Activated CD8-positive, alpha-beta memory T cell treated with anti-CD3 and anti-CD28 coated beads for 1 hour (primary cell): ENCODE measurements around the gene RIPOR2.

Experiments
- DNase-seq, 2 donors: peaks; one replicate each; pipeline ENCODE4 v3.0.0-alpha.2; 2020; ENCODE audit warnings: low read depth in 1 of 2; ENCODE audit errors: extremely low read depth in 1 of 2

RIPOR2 gene

GRCh38 chr6:24821860-24822444 lies 113.8 kb downstream of the RIPOR2 start:
- DNase-seq: no peak

DNA sequence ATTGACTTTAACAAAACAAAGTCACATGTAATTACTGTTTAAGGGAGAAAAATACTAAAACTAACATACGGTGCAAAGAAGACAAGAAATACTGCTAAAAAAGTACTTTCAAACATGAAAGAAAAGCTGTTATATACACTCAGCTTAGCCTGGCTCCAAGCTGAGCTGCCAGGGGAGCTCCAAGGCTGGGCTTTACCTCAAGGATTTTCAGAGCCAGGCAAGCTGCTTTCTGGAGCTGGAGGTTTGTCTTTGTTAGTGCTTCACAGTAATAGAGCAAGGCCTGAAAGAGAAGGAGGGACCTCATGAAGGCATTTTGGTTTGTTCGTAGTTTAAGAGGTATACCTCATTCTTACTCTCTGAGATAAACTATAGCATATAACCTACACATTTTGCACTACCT lies 117.4 kb downstream of the RIPOR2 start:
- no peak for DNase-seq

- DNase-seq: no peak
These were observed 126.0 kb downstream of the RIPOR2 start for GRCh38 chr6:24809728-24810127.

- DNase-seq: no peak
These were observed 128.2 kb downstream of the RIPOR2 start for GRCh38 chr6:24807584-24807983.

DNA sequence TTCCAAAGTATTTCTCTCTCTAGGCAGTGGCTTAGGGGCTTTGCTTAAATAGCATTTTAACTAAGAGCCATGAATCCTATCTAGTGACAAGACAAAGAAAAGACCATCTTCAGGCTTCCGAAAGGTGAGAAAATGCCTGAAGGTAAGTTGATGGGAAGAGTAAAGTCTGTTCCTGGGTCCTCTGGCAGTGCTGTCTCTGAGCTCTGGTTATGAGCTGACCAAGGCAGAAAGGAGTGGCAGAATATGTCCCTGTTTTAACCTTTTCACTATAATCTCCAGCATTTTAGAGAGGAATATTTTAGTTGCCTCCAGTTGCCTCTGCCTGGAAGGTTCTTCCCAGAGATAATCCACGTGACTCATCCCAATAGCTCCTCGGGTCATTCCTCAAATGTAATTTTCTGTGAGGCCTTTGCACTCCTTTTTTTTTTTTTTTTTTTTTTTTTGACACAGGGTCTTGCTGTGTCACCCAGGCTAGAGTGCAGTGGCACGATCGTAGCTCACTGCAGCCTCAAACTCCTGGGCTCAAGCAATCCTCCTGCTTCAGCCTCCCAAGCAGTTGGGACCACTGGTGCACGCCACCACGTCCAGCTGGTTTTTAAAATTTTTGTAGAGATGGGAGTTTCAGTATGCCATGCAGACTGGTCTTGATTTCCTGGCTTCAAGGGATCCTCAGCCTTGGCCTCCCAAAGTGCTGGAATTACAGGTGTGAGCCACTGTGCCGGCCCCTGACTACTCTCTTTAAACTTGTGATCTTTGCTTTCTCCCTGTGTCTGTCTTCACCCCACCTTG lies 133.3 kb downstream of the RIPOR2 start:
- no peak for DNase-seq

GRCh38 chr6:24799541-24799915 lies 136.2 kb downstream of the RIPOR2 start:
- no peak for DNase-seq

DNA sequence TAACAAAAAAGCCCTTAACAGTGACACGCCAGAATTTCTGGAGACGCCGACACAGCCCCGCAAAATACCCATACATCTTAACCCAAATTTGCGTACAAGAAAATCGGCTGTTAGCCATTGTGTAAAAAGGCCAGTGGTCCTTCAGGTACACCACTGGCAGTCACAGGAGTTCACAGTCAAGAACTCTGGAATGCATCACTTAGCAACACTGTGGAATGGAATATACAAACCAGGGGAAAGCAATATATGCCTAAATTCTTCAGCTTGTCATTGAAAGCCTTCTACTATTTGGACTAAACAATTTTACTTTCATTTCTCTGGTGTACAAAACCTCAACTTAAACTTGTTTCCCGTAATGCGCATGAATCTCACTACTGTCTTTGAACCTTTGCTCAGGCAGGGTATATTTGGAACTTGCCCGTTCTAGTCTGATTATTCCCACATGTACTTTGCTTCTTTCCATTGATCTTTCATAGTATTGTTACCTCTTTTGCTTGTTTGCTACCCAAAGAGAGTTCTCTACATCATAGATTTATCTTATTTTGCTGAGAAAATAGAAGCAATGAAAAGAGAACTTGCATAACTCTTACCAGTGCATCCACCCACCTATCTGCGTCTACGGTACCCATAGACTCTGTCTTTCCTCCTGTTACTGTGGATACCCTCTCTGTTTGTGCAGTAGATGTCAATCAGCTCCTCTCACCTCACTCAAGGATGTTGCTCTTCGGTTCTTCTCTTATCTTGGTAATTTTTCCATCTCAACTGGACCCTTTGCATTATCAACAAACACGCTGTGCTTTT lies 136.8 kb downstream of the RIPOR2 start, which contains the start of gene ARMH2:
Gene ARMH2 (minus strand): TSS at position 178 of the 801 bp plus-strand sequence. CDS start 60 bp downstream, at position 118.
- DNase-seq: no peak

GRCh38 chr6:24797596-24798216 lies 138.1 kb downstream of the RIPOR2 start:
- DNase-seq: no peak

- DNase-seq: no peak
These were observed 139.0 kb downstream of the RIPOR2 start for GRCh38 chr6:24796616-24797290.

- no peak for DNase-seq
These were observed 140.7 kb downstream of the RIPOR2 start for GRCh38 chr6:24795106-24795505.

GRCh38 chr6:24788031-24788665 lies 147.6 kb downstream of the RIPOR2 start:
- DNase-seq: no peak

DNA sequence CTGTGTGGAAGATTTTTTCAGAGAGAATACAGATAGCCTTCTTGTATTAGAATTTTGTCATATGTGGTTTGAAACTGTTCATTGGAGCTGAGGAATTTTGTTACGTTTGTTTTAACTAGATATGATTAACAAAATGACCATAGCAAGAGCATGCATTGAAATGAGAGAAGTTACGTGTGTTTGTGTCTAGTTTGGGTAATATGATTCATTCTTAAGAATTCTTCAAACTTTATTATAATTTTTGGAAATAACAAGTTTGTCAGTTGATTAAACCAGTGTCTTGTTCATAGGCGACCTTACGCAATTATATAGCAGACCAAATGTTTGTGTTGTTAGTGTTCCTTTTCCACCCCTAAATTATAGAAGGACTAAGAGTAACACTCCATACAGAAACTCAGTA lies 155.6 kb downstream of the RIPOR2 start:
- no peak for DNase-seq

- no peak for DNase-seq
These were observed 156.2 kb downstream of the RIPOR2 start for GRCh38 chr6:24779416-24780016.

DNA sequence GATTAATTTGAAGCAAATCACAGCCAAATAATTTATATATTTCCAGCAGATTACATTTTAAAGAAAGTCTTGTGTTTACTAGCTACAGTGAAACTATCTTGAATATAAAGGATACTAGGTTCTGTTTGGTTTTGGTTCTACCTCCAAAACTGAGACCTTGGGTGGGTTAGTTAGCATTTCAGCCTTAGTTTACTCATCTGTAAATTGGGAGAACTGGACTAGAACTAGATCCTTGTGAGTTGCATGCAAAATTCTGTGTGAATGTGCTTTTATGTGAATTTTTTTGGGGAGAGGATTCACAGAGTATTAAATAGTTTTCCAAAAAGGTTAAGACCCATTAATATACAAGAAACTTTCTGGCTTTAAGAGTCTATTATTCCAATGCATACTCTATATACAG lies 156.9 kb downstream of the RIPOR2 start:
- DNase-seq: no peak

DNA sequence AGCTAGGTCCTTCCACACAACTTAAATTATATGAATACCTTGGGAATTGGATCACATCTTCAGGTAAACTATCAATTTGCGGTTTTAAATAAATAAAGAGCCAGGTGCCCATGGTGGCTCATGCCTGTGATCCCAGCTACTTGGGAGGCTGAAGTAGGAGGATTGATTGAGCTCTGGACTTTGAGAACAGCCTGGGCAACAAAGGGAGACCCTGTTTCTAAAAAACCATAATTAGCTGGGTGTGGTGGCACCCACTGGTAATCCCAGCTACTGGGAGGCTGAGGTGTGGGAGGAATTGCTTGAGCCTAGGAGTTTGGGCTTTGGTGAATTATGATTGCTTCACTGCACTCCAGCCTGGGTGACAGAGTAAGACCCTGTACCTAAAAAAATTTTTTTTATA lies 157.6 kb downstream of the RIPOR2 start:
- DNase-seq: no peak

GRCh38 chr6:24777227-24777626 lies 158.5 kb downstream of the RIPOR2 start:
- DNase-seq: no peak

- DNase-seq: no peak
These were observed 160.2 kb downstream of the RIPOR2 start for GRCh38 chr6:24775520-24776058.

GRCh38 chr6:24774696-24775519 lies 160.9 kb downstream of the RIPOR2 start, which contains the start of gene GMNN:
TSS of gene GMNN (plus strand) at chr6:24774937. CDS start at chr6:24777247, 2,310 bp downstream.
- DNase-seq: peak; percentile 93 to 100

- no peak for DNase-seq
These were observed 167.4 kb downstream of the RIPOR2 start for GRCh38 chr6:24768361-24768760.
